ENCODE data around the gene PPP1R18. TPM values are rescaled to one million over a fixed set of nuclear protein-coding genes. Genes with fewer than 3 reads are reported as not detected.
"Not testable (repeated sequence)": the region's sequence is repeated elsewhere in the genome, so short reads cannot be mapped to it uniquely, and the experiment has no call there.

PPP1R18 gene
- total RNA-seq, 1 donor = 56.6 TPM

- no peak overlapping the region for H3K4me3 ChIP-seq (ENCODE audit: low read depth, low read length)
- no peak for TF ChIP-seq CTCF (IDR thresholded peaks at IDR 0.05; ENCODE audit: insufficient read depth, low read depth, low read length)
- no peak for DNase-seq (ENCODE audit: low read depth)
Measured at GRCh38 chr6:30726506-30727413, 40.3 kb upstream of the PPP1R18 start.

GRCh38 chr6:30725713-30726505 lies 39.5 kb upstream of the PPP1R18 start:
- no peak for TF ChIP-seq CTCF (IDR thresholded peaks at IDR 0.05; ENCODE audit: insufficient read depth, low read depth, low read length)
- peak; percentile 33 for DNase-seq (ENCODE audit: low read depth)

GRCh38 chr6:30724906-30725667 lies 38.6 kb upstream of the PPP1R18 start:
- no peak for TF ChIP-seq CTCF (IDR thresholded peaks at IDR 0.05; ENCODE audit: insufficient read depth, low read depth, low read length)
- no peak for DNase-seq (ENCODE audit: low read depth)

More at GRCh38 chr6:30725713-30726505, 39.5 kb upstream of the PPP1R18 start:
- no peak overlapping the region for H3K4me3 ChIP-seq (ENCODE audit: low read depth, low read length)

GRCh38 chr6:30723843-30724741 lies 37.6 kb upstream of the PPP1R18 start:
- not testable (repeated sequence) for H3K4me3 ChIP-seq (ENCODE audit: low read depth, low read length); DNase-seq (ENCODE audit: low read depth)

More at GRCh38 chr6:30724906-30725667, 38.6 kb upstream of the PPP1R18 start:
- no peak overlapping the region for H3K4me3 ChIP-seq (ENCODE audit: low read depth, low read length)

GRCh38 chr6:30723159-30723842 lies 36.9 kb upstream of the PPP1R18 start:
- H3K4me3 ChIP-seq (ENCODE audit: low read depth, low read length) = peak overlapping the region; percentile 25
- not testable (repeated sequence) for DNase-seq (ENCODE audit: low read depth)

- peak overlapping the region; percentile 67 for H3K4me3 ChIP-seq (ENCODE audit: low read depth, low read length)
- peak; percentile 79 for DNase-seq (ENCODE audit: low read depth)
- peak; percentile 94 for TF ChIP-seq CTCF (IDR thresholded peaks at IDR 0.05; ENCODE audit: insufficient read depth, low read depth, low read length)
Measured at GRCh38 chr6:30722280-30723112, 36.1 kb upstream of the PPP1R18 start.

- peak; percentile 68 for DNase-seq (ENCODE audit: low read depth)
- peak overlapping the region; percentile 67 for H3K4me3 ChIP-seq (ENCODE audit: low read depth, low read length)
Measured at GRCh38 chr6:30722025-30722279, 35.5 kb upstream of the PPP1R18 start.
